GM19324 (cell line): ENCODE results near the gene HGD.
"Not testable (repeated sequence)": the region's sequence is repeated elsewhere in the genome, so short reads cannot be mapped to it uniquely, and the experiment has no call there.

Source experiments
- ATAC-seq: cut with Tn5 transposase; IDR thresholded peaks from one replicate; pipeline ENCODE4 v1.9.1; 2021; ENCODE audit warnings: mild to moderate bottlenecking, moderate library complexity; ENCODE audit not compliant: unreplicated experiment, low FRiP score

Gene HGD, protein sequence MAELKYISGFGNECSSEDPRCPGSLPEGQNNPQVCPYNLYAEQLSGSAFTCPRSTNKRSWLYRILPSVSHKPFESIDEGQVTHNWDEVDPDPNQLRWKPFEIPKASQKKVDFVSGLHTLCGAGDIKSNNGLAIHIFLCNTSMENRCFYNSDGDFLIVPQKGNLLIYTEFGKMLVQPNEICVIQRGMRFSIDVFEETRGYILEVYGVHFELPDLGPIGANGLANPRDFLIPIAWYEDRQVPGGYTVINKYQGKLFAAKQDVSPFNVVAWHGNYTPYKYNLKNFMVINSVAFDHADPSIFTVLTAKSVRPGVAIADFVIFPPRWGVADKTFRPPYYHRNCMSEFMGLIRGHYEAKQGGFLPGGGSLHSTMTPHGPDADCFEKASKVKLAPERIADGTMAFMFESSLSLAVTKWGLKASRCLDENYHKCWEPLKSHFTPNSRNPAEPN

DNA sequence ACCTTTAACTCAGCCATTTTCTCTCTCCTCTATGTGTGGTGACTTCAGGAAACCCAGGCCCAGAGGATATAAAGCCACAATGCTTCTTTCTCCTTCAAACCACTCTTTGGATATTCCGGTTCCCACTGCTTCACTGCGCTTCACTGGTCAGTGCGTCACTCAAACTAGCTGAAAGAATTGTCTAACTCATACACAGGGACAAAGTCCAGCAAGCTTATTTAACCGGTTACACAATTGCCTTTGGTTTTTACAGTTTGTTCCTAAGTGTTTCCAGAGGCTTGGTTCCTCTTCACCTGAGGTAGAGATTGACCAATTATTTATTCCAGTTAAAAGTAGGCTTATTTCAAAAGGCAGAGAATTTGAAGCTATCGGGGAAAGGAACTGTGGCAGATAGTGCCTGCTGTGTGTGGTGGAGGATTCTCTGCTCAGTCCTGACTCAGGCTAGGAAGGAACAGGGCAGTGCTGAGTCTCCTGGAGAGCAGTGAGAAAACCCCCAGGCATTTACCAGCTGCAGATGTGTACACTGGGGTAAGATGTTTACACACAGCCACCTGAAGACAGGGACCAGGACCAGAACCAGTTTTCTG, at the start of gene HGD:
Gene HGD, minus strand, starts transcription at position 145 of the 587 bp plus-strand sequence. Its CDS starts 128 bp downstream, at position 17.
- ATAC-seq, result no peak

DNA sequence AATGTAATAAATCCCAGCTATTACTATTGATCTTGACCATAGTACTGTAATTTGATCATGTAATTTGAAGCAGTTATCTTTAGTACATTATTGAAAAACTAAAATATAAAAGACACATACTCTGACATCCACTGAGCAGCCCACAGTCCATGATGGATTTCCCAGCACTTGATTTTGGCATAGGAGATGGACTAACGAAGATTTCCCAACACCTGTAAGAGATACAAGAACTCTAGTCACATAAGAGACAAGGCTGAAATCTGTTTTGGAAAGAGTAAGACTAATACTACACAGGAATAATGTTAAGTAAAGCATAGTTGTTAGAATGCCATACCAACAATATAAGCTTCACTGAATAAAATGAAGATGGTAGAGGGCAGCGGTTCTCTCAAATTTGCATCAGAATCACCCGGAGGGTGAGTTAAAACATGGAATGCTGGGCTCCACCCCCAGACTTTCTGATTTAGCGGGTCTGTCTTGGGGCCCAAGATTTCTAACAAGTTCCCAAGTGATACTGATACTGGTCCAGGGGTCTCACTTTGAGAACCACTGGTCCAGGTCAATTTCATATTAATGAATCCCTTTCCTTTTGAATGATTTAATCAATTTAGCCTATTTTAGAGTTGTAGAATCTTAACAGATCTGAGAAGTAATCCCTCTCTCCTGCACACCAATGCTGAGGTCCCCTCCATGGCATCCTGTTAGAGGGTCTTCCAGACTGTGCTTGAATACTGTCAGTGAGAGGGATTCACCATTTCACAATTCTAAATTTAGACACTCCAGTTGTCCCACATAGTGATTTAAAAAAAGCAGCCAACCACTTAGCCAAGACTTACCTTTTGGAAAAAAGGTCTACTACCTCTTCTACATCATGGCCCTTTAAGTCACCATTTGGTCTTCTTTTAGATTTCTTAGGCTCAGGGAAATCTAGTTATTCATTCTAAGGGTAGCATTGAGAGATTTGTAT, 48.8 kb upstream of the HGD start:
- no peak for ATAC-seq

DNA sequence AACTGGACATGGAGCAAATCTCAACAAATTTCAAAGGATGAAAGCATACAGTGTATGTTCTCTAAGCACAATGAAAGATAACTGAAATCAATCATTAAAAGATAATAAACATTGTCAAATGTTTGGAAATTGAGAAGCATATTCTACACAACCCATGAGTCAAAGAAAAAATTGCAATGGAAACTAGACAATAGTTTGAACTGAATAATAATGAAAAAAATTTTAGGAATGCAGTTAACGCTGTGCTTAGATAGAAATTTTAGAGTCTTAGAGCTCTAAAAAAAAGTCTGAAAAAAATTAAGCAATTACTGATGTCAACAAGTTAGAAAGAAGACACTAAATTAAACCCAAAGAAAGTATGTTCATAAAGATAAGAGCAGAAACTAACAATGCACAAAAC, 44.8 kb upstream of the HGD start:
- no peak for ATAC-seq

DNA sequence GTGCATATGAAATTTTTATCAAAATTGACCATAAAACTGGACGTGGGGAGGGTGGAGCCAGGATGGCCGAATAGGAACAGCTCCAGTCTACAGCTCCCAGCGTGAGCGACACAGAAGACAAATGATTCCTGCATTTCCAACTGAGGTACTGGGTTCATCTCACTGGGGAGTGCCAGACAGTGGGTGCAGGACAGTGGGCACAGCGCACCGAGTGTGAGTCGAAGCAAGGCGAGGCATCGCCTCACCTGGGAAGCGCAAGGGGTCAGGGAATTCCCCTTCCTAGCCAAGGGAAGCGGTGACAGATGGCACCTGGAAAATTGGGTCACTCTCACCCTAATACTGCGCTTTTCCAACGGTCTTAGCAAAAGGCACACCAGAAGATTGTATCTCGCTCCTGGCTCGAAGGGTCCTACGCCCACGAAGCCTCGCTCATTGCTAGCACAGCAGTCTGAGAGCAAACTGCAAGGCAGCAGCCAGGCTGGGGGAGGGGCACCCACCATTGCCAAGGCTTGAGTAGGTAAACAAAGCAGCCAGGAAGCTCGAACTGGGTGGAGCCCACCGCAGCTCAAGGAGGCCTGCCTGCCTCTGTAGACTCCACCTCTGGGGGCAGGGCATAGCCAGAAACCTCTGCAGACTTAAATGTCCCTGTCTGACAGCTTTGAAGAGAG, 37.3 kb upstream of the HGD start:
- ATAC-seq, result not testable (repeated sequence)

DNA sequence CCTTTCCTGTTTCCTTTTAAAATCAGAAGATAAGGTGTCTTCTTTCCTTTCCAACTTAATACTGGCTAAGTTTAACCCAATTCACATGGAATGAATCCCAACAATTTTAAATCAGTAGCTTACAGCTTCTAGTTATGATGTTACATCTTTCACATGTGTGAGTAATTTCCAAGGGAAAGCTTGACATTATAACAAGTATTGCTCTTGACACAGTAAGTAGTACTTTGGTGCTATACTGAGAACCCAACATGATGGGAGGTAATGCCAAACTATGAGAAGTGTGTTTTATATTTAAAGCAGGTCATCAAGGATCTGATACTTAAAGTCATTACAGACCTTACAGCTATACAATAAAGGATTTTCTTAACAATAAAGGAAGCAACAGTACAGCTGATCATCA, 31.2 kb upstream of the HGD start:
- no peak for ATAC-seq

DNA sequence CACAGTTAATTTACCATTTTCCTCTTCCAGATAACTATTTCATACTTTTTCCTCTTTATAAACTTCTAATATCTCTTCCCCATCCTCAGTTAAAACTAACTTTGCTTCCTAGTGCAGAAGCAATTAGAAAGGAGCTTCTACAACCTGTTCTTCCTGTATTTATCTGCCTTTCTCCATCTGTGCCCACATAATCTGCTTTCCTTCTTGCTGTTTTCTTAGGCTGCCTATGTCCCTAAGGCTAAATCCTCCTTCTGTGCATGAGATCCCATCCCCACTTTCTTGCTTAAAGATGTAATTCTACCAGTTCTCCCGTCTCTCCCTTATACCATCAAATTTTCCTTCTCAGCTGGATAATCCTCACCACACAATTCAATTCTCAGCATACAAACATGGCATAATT, 28.3 kb upstream of the HGD start:
- ATAC-seq, result no peak

DNA sequence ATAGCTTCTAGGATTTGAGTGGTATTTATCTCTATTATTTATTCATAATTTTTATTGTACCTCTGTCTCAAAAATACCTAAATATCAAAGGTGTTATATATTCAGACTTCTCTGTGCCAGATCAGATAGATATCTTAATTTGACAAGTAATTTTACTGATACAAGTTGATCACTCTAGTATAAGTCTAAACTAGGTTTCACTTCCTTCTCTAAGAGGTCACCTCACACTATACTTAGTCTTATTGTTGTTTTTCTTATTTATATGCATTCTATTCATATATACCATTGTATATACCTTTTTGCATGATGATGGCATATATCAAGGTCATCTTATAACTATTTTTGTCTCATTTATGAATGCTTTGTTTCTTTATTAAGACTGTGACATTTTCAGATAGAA, 26.4 kb upstream of the HGD start:
- ATAC-seq, result peak; percentile 60

DNA sequence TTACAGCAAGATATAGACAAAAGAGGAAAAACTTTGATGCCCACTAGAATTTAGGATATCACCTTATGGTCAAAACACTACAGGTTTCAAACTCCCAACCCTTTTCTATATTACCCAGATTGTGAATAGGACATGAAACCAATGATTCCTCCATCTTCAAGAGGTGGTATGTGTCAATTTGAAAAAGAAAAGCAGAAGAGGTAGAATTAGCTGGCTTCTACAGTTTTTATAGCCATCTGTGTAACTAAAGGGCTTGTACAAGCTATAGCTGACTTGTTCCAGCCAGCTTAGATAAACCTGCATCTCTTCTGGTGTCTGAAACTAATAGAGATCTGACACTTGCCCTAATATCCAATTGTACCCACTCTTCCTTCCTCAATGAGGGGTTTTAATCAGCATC, 24.9 kb upstream of the HGD start:
- ATAC-seq, result no peak

DNA sequence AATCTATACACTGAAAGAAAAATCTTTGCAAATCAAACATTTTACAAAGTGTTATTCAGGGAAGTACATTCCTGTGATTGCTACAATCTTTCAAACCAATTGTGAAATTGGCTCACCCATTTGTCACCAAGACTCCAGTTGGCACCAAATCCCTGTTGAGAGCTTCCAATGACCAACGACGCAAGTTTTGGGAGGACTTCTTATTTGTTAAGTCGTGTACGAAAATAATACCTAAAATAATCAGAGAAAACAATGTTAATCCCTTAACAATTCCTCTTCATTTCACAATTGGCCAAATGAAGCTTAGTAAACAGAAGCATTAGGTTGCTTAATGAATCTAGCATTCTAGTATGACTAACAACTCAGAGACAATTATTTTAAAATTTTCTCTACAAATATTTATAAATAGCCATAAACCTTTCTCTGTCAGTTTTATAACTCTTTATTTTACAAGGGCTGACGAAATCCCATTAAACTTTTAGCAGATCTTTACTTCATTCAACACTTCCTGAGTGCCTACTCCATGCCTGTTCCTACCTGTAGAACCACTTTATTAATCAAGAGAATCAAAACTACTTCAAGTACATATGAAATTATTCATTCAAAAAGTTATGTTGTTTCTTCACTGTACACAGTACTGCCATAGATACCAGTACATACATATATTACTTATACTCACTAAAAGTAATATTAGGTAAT, 24.0 kb upstream of the HGD start:
- ATAC-seq, result no peak

DNA sequence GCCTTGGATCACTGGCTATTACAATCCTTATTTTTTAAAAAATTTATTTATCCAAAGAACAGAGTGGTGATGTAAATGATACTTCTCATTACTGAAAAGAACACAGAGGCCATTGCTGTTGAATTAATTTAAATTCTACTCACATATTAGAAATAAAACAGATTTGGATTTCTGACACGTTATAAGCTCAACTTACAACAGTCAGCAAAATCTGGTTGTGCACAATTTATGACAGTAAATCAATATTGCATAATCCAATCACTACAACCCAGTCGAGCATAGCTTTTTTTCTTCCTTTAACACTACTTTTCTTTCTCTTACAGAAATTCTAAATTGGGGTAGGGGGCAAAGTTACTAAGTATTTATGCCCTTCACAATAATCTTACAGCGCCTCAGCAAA, 17.3 kb upstream of the HGD start:
- ATAC-seq, result no peak

DNA sequence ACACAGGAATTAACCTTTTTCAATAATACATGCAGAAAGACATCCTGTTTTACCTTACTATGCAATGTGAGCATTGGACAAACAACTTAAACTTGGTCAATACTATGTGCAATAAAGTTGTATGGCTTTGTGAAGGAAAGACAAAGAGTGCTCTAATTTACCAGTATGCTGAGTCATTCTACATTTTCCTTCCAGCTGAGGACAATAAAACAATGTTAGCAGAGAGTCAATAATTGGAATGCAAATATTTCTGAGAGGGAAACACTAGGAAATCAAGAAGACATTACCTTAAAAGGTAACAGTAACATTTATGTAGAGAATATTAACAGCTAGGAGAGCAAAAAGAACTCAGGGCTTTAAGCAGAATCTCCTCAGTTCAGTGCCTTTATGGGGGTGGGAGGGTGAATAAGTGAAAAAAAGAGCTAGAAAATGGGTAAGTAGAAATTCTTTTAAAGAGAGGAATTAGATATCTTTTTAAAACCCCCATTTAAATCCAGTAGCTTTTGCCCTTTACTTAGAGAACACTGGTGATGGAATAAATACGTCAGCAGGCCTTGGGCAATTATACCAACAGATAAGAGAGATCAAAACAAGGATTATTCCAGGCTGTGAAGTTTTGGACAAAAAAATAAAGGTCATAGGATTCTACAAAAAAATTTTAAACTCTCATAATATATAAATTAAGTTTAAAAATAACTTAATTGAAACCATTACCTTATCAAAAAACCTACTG, 11.6 kb upstream of the HGD start:
- ATAC-seq, result no peak

DNA sequence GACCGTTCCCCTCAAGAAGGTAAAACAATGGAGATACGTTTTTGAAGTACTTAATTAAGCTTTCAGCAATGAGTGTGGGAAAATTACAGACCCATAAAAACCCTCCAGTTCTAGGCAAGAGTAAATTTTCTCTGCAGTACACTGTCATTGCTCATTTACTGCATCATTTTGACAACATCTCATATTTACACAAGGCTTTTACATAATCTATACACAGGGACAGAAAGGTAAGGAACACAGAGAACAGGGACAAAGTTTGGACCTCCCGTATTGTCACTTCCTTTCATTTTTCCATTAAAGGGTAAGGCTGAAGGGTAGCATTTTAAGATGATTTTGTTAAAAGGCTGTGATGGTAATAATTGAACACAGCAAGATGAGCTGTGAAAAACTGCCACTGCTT, 7.4 kb upstream of the HGD start:
- ATAC-seq, result no peak

DNA sequence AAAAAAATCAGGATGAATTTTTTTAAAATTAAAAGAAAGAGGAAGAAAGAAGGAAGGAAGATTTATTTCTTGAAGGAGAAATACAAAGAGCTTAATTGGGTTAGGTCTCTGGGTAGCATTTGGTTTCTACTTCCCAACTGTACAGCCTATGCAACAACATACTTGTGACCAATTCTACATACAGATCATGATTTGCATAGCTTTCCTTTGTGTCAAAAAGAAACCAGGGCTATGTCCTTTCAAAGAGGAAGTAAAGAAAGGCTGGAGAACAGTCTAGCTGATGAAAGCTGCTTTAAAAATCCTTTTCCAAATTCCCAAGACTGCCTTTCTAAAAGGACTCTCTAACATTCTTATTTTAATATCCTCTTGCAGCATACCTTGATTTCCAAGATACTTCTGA, 6.1 kb upstream of the HGD start:
- ATAC-seq, result peak; percentile 90

DNA sequence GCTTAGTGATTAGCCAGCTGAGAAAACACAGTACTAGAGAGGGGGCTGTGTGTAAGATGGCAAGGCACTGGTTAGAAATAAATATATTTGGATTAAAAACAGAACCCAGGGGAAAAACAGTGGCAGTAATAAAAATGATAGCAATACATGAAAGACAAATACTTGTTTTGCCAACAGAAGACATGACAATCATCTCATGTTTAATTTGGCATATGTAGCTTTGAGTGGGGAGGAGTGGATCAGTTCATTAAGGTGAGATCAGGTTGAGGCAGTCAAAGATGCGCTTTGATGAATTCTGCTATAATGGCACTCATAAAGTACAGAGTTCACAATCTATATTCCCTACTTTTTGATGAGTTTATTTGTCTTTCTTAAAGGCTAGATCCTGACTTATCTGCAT, 3.4 kb upstream of the HGD start:
- no peak for ATAC-seq

DNA sequence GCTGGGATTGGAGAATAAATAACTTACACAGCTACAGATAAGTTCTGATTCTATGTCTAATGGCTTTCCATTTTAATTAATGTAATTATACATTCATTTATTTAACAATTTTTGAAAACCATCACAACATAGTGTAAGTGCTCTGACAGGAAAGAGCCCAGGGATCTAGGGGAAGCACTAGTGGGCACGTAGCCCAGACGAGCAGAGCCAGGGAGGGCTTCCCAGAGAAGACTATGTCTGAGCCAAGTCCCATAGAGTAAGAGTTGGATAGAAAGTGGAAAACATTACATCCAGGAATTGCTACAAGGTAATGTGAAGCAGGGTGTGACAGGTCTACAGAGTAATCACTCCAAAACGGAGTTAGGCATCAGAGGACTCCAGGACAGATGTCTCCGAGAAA, 2.9 kb upstream of the HGD start:
- ATAC-seq, result no peak

DNA sequence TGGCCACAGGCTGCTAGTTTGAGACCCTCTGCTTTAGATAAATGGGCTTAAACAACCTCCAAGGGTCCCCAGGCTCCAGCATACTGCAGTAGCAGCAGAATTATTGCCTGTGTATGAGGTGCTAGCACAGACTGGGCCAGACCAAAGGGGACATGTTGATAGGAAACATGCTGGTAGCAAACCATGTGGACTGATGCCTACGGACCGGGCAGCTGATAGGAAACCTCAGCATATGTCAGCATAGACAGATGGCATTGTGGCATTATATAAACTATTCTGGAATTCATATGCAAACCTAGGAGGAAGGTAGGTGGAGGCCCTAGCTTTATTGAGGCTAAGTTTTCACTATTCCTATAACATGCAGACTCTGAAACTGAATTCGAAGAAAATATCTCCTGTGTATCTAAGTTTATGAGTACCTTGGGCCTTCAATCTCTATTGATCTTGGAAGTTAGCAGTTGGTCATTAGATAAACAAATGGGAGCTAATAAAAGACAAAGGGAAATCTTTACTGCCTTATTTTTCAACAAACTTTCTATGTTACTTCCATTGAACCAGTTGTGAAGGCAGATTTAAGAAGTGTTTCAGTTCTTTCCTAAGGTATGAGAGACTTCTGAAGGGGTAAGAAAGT, 1.7 kb upstream of the HGD start:
- ATAC-seq, result no peak

DNA sequence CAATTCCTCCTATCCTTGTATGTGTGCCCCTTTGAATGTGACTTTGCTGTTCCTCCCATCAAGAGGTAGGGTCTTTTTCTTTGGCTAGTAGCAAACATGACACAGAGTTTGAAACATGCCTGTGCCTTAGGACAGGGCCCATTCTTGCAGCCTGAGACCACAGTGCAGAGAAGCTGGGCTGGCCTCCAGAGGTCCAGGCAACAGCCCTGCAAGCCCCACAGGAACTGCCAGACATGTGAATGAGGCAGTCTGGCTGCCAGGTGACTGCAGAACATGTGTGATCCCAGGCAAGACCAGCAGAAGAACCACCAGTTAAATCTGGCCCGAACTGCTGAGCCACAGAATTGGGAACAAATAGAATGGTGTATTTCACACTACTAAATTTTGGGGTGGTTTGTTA, 1.2 kb upstream of the HGD start:
- no peak for ATAC-seq

DNA sequence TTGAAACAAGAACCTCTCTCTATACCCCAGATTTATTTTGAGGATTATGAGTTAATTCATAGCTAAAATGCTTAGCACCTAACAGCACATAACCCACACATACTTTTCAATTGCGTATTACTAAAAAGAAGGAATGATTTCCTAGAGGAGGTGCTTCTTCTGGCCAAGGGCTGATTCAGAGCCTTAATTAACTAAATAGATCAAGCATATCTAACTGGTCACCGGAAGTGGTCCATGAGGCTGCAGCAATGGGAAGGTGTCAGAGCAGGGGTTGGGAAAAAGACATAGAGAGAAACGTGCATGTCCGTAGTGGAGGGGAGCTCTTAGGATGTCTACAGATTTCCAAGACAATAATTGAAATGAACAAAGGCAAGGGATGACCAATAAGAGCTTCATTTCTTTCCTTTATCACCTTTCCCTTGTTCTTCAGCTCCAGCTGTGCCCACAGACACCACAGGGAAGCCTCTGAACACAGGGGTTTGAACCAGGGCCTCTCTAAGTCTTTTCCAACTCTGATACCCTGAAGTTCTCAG, 467 bp downstream of the HGD start:
- no peak for ATAC-seq

DNA sequence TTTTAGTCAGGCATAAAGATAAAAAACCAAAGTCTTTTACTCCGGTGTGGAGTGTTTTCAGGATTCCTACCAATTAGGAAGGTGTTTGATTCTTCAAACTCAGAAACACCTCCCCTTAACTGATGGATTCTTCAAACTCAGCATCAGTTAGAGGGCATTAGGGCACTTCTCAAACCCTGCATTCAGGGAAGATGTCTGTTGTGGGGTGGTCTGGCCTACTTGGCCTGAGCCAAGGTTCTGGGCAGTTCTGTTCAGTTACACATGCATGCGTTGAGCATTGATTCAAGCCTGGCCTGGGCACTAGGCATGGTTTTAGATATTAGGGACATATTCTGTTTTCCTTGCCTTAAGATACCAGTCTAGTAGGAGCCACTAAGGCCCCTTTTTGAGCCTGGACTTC, 1.0 kb downstream of the HGD start:
- ATAC-seq, result no peak
